Measurements from ENCODE around the gene KCTD21.

Gene KCTD21

DNA sequence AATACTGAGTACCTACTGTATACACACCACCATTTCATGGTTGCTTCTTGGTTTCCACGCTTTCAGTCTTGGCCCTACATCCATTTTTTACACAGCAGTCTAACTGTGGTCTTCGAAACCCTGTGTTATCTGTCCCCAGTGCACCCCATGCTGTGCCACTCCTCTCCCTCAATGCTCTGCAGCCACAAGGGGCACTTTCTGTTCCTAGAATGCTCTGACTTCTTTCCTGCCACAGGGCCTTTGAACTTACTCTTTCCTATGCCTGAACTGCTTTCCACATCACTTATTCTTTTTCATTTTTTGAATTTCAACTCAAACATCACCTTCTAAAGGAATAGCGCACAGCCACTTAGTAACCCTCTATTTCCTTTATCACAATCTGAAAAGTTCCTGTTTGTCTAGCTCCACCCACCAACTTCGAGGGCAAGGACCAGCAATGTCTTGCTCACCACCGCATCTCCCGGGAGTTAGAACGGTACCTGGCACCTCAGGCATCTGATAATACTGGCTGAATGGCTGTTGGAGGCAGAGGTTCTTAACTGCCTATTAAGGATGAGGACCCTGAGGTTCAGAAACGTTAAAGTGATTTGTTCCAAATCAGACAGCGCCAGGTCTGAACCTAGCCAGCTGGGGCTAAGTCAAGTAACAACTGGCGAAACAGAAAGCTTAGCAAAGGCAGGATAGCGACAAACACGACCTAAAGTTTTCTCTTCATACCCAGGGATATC lies 49.6 kb downstream of the KCTD21 start:
- peak; percentile 63 for DNase-seq

DNA sequence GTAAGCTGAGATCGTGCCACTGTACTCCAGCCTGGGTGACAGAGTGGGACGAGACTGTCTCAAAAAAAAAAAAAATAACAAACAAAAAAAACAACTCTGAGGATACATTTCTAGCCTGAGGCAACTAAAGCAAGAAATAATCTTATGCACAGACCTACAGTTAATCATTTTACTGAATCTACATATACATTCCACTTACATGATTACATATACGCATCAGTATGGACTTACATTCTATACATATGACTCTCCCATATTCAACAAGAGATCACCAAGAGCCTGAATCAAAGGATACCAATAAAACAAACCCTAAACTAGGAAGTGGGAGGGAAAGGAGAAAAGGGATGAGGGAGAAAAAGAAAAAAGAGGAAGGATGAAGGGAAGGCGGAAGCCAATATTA lies 50.1 kb downstream of the KCTD21 start:
- no peak for DNase-seq

DNA sequence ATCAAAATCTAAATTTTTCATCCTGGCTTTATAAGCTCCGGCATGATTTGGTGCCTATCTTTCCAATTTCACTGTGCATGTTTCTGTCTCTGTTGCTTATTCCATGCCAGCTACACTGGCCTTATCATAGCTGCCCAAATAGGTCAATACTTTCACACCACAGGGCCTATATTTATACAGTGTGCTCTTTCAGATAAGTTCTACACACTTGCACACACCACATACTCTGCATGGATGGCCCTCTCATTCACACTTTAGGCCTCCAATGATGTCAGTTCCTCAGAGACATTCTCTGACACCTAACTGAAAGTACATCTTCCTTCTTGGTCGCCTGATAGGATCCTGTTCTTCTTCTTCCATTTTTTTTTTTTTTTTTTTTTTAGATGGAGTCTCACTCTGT lies 56.0 kb downstream of the KCTD21 start:
- DNase-seq, result no peak

DNA sequence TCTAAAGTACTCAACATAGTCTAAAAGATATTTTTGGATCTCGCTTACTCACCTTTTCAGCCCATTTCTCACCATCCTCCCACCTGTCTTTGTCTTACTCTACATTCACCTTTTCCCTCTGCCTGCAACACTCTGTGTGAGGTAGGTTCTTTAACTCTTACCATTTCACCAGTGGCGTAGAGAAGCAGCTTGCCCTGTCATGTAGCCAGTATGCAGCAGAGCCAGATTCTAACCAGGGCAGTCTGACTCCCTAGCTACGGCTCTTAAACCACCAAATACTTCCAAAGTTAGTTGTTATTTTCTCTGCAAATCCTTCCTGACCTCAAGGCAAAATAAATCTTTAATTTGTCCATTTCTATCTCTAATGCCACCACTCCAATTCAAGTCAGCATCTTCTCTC lies 56.5 kb downstream of the KCTD21 start:
- DNase-seq, result no peak

DNA sequence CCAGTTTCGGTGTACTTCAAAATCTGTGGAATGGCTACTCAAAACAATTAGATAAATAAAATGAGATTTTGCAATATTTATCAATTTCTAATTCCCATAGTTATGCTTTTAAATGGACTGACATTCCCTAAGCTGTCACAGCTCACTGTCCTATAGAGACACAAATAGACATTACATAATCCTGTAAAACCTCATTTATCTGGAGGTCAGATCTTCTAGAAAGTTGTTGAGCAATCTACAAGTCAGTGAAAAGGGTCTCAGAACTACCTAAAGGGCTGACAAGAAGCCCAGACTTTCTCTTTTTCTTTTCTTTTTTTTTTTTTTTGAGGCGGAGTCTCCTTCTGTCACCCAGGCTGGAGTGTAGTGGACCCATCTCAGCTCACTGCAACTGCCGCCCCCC lies 61.0 kb downstream of the KCTD21 start:
- DNase-seq, result no peak

Data from activated CD4-positive, alpha-beta T cell treated with anti-CD3 and anti-CD28 coated beads for 48 hours (primary cell).